GM18508 (cell line): ENCODE results near the gene FUT2.
"Not testable (repeated sequence)": the region's sequence is repeated elsewhere in the genome, so short reads cannot be mapped to it uniquely, and the experiment has no call there.

Source experiments
- ATAC-seq: cut with Tn5 transposase; IDR thresholded peaks from one replicate; pipeline ENCODE4 v1.9.1; 2021; ENCODE audit warnings: moderate number of reproducible peaks; ENCODE audit not compliant: insufficient read depth, unreplicated experiment

FUT2 gene

DNA sequence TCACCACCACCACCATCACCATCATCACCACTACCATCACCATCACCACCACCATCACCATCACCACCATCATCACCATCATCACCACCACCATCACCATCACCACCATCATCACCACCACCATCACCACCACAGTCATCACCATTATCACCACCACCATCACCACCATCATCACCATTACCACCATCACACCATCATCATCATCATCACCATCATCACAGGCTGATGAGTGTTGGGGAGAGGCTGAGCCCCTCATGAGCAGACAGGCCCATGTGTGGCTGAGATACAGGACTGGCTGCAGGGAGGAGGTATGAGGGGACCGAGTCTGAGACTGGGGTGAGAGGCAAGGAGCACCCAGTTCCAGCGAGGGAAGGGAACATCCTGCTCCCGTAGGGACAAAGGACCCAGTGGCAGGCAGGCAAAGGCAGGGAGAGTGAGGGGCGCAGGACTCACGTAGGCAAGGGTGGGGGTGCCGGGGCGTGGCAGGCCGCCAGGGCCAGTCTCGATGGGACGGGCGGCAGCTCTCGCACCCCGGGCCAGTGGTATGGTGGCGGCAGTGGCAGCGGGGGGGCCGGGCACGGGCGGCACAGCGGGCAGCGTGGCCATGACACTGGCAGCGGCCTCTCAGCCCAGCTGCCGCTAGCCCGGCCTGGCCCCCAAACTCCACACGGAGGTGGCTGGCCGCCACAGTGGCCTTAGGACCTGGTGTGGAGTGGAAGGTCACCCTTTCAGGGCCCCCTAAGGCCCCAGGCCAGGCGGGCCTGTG lies 25.7 kb upstream of the FUT2 start:
- no peak for ATAC-seq

GRCh38 chr19:48670699-48671445 lies 24.9 kb upstream of the FUT2 start:
- no peak for ATAC-seq

- ATAC-seq: no peak
These were observed 24.2 kb upstream of the FUT2 start for GRCh38 chr19:48671446-48671995.

DNA sequence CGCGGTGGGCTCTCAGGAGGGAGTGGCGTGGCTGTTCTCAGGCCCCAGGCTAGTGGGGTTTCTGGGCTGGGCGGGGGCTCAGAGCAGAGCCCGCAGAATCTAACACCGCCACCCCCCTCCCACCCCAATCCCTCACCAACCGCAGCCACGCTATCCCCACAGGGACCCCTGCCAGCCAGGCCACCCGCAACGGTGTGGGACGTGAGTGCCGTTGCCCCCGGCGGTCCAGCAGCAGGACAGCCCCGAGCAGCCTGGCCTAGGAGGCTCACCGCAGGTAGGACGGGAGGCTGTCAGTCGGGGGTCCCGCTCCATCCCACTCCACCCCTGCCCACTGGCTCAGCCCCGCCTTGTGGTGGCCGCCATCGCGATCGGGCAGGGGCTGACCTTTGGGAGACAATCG lies 22.8 kb upstream of the FUT2 start, which contains the start of gene NTN5:
TSS of gene NTN5 (minus strand) at position 24 of the 400 bp plus-strand sequence. CDS start 2,031 bp downstream, outside the sequence.
- no peak for ATAC-seq

DNA sequence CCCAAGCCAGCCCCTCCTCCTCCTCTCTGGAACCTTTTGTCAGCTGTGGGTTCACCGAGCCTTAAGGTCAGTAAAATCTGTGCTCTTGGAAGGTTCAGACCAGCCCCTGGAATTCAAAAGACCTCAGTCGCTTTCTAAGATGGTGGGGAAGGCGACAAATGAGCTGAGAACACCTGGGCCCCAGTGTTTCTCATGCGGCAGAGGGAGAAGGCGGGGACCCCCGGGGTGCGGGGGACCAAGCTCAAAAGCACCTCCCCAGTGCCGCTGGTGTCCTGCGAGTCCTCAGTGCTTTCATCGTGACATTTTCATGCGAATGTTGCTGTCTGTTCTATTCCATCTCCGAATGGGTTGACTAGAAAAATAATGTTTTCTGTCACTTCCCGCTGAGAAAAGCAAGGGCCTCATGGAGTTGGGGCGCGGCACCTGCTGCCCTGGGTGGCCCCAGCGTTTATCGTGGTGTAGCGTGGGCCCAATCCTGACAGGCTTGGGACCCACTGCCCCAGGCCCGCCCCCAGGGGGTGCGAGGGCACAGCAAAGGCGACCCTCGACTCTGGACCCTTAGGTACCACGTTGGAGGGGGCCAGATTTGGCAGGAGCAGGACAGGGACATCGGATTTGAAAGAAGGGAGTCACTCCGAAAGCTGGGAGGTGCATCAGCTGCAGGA lies 22.2 kb upstream of the FUT2 start:
- ATAC-seq: no peak

DNA sequence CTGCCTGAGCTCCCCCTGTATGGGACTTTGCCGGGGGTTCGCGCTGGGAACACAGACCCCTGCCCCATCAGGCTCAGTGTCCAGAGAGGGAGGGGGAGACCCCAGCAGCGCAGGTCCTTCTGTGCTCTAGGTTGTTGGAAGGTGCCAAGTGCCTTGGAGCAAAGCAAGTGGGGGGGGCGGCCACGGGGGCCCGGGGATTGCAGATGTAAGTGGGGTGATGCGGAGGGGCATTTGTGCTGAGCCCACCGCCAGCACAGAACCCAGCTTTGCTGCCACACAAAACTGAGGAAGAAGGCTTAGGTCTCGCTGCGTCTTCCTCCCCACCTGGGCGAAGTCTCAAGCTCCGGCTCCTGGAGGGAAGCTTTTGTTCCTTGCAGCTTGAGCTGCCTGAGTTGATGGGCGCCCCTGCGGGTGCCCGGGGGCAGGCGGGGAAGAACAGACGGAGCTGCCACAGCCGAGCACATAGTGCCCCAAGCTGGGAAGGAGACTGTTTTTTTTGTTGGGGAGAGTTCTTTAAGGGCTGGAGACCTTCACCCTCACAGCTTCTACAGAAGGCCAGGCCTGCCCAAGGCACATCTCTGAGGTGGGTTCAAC lies 21.5 kb upstream of the FUT2 start:
- no peak for ATAC-seq

GRCh38 chr19:48674921-48675824 lies 20.6 kb upstream of the FUT2 start:
- ATAC-seq: no peak

DNA sequence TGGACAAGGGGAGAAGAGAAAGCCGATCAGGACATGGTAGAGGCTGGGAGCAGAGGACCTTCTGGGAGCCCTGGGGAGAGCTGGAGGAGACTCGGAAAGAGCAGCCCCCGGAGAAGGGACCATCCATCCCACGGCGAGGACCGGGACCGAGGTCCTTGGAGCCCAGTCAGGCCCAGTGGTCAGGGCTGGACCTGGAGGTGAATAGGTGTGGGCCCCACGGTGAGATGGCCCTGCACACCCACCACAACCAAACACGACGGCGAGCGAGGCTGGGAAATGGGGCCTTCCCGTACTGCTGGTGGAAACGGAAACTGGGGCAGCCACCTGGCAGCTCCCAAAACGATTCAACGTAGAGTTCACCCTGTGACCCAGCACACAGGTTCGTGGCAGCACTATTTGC lies 19.3 kb upstream of the FUT2 start:
- ATAC-seq: no peak

GRCh38 chr19:48676887-48677286 lies 18.9 kb upstream of the FUT2 start:
- ATAC-seq: no peak

- no peak for ATAC-seq
These were observed 17.6 kb upstream of the FUT2 start for GRCh38 chr19:48678201-48678600.

DNA sequence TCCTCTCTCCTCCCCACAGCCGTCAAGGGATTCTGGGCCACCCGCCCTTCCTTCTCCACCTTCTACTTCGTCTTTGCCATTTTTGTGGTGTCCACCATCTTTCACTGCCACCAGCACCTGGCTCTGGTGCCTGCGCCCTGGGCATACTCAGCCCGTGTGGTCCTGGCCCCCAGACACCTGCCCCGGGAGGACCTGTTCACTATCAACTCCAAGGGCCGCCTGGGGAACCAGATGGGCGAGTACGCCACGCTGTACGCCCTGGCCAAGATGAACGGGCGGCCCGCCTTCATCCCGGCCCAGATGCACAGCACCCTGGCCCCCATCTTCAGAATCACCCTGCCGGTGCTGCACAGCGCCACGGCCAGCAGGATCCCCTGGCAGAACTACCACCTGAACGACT lies 15.8 kb upstream of the FUT2 start:
- not testable (repeated sequence) for ATAC-seq

- ATAC-seq: no peak
These were observed 15.2 kb upstream of the FUT2 start for GRCh38 chr19:48680436-48681126.

DNA sequence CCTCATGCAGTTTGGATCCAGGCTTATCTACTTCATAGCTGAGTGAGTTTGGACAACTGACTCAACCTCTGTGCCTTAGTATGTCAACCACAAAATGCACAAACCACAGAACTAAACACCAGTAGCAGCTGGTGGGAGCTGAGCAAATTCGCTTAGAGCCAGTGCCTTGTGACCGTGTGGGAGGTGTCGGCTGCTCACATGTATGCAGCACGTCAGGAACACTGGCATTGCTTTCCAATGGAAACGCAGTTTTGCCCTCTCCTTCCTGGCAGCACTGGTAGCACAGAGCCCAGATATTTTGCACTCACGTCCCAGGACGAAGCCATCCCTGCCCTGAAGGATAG lies 14.7 kb upstream of the FUT2 start:
- ATAC-seq: no peak

GRCh38 chr19:48683349-48683748 lies 12.4 kb upstream of the FUT2 start:
- no peak for ATAC-seq

DNA sequence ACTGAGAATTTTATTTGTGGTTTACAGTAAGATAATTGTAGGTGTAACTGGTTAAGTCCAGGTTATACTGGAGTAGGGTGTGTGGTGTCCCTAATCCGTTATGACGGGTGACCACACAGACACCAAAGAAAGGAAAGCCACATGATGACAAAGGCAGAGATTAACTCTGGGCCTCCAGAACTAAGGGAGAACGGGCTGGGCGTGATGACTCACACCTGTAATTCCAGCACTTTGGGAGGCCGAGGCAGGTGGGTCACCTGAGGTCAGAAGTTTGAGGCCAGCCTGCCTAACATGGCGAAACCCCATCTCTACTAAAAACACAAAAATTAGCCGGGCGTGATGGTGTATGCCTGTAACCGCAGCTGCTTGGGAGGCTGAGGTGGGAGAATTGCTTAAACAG lies 10.2 kb upstream of the FUT2 start:
- ATAC-seq: no peak

DNA sequence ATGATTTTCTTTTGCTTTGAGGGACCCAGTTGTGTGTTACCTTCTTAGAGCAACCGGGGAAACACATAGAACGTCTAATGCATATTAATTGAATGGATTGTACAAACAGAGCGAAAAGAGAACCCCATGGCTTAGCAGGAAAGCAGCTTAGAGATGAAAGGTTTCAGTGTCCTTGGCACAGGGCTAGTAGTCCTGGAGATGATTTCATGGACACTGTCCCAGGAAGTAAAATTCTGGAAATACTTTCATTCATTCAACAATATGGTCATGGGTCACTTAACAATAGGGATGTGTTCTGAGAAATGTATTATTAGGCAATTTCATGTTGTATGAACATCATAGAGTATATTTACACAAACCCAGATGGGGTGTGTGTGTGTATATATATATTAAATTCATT lies 9.7 kb upstream of the FUT2 start:
- no peak for ATAC-seq

DNA sequence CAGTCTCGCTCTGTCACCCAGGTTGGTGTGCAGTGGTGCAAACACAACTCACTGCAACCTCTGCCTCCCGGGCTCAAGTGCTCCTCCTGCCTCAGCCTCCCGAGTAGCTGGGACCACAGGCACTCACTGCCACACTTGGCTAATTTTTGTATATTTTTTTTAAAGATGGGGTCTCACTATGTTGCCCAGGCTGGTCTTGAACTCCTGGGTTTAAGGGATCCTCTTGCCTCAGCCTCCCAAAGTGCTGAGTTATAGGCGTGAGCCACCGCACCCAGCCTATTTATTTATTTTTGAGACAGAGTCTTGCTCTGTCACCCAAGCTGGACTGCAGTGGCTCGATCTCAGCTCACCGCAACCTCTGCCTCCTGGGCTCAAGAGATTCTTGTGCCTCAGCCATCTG lies 9.1 kb upstream of the FUT2 start:
- not testable (repeated sequence) for ATAC-seq

GRCh38 chr19:48687776-48688175 lies 8.0 kb upstream of the FUT2 start:
- ATAC-seq: no peak

DNA sequence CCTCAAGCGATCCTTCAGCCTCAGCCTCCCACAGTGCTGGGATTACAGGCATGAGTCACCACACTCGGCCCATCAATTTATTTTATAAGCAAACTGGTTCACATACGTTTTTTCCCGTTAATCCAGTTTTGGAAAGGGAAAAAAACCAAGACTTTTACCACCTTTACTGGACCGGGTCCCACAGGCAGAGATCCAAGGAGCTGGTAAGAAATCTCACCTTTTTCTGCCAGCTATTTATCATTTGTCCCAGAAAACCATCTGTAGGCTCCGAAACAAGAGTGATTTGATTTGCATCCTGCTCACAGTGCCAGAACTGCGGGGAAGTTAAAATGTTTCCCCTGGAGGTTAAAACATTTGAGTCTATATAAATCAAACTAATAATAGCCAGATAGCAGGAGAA lies 6.3 kb upstream of the FUT2 start:
- no peak for ATAC-seq
